H1 (cell line): ENCODE measurements around the gene PJA1. TPM values are rescaled to one million over a fixed set of nuclear protein-coding genes. Genes with fewer than 3 reads are reported as not detected.

ENCODE experiments used
- CTCF ChIA-PET: fragments of 300-600 bp; sonication (Branson Sonifier 250); formaldehyde crosslinking; loops from one replicate; lab custom pipeline; 2021; ENCODE audit not compliant: partially characterized antibody; lab: Charles Lee
- POLR2A ChIA-PET: fragments of 300-600 bp; sonication (Branson Sonifier 250); formaldehyde crosslinking; loops from one replicate; lab custom pipeline; 2021; ENCODE audit warnings: inconsistent platforms; ENCODE audit not compliant: partially characterized antibody; lab: Charles Lee
- DNase-seq, 2 experiments: peaks; one replicate each; pipeline versions ENCODE4 v3.0.0 to v3.0.0-alpha.2; 2010 to 2022; ENCODE audit warnings: low spot score in 2 of 2, low read depth in 1 of 2, mixed read lengths in 1 of 2
- FAIRE-seq: peaks from 2 replicates; lab custom pipeline; 2011; peaks lifted over from hg19 to GRCh38; lab: Jason Lieb, UNC
- H2AFZ ChIP-seq: 2 replicates; pipeline ENCODE4 v1.8.1; 2012; ENCODE audit warnings: low read length, inconsistent platforms
- H2AK5ac ChIP-seq: 2 replicates; pipeline ENCODE4 v1.6.1; 2013; ENCODE audit warnings: low read depth, low read length
- H2BK120ac ChIP-seq: replicated peaks from 2 replicates; pipeline ENCODE3; 2013; ENCODE audit warnings: low read depth, low read length, inconsistent platforms
- H2BK12ac ChIP-seq: 2 replicates; pipeline ENCODE4 v1.6.1; 2013; ENCODE audit warnings: low read depth, low read length
- H2BK15ac ChIP-seq: 2 replicates; pipeline ENCODE4 v1.6.1; 2013; ENCODE audit warnings: low read length
- H2BK20ac ChIP-seq: 2 replicates; pipeline ENCODE4 v1.6.1; 2013; ENCODE audit warnings: low read length
- H2BK5ac ChIP-seq: 2 replicates; pipeline ENCODE4 v1.6.1; 2013; ENCODE audit warnings: low read depth, low read length
- H3K14ac ChIP-seq: 2 replicates; pipeline ENCODE4 v1.6.1; 2013; ENCODE audit warnings: inconsistent platforms; ENCODE audit not compliant: insufficient read length
- H3K18ac ChIP-seq: 2 replicates; pipeline ENCODE4 v1.6.1; 2013; ENCODE audit warnings: low read length; ENCODE audit errors: extremely low read depth
- H3K23ac ChIP-seq: 2 replicates; pipeline ENCODE4 v1.6.1; 2013; ENCODE audit warnings: inconsistent platforms; ENCODE audit not compliant: insufficient read length
- H3K23me2 ChIP-seq: 2 replicates; pipeline ENCODE4 v1.6.1; 2013; ENCODE audit warnings: low read depth, low read length
- H3K27ac ChIP-seq: 2 replicates; pipeline ENCODE4 v1.6.1; 2011; ENCODE audit warnings: low read depth, low read length, inconsistent platforms
- H3K27me3 ChIP-seq, 4 experiments: replicated peaks in 1 of 4; 1 replicate in 1 of 4; 2 replicates in 3 of 4; pipeline versions ENCODE4 v1.6.1 to v1.8.1; 2011 to 2013; ENCODE audit warnings: low read length in 3 of 4, mild to moderate bottlenecking in 3 of 4, inconsistent platforms in 2 of 4, mixed read lengths in 2 of 4, moderate library complexity in 1 of 4; ENCODE audit not compliant: control insufficient read depth in 3 of 4, insufficient read depth in 3 of 4; ENCODE audit errors: extremely low read depth in 1 of 4
- H3K36me3 ChIP-seq, 4 experiments: 2 replicates each; pipeline versions ENCODE4 v1.6.1 to v1.8.1; 2011 to 2013; ENCODE audit warnings: mild to moderate bottlenecking in 4 of 4, low read length in 3 of 4, moderate library complexity in 2 of 4, control low read depth in 1 of 4, inconsistent platforms in 1 of 4; ENCODE audit not compliant: insufficient read depth in 4 of 4, control insufficient read depth in 2 of 4
- H3K4ac ChIP-seq: replicated peaks from 2 replicates; pipeline ENCODE3; 2013; ENCODE audit warnings: low read length, low read depth, mixed read lengths, inconsistent platforms; ENCODE audit not compliant: insufficient read length
- H3K4me1 ChIP-seq, 4 experiments: replicated peaks in 1 of 4; 1 replicate in 1 of 4; 2 replicates in 3 of 4; pipeline versions ENCODE4 v1.6.1 to v1.8.1; 2011 to 2013; ENCODE audit warnings: low read length in 3 of 4, inconsistent platforms in 2 of 4, mixed read lengths in 1 of 4; ENCODE audit not compliant: insufficient read depth in 4 of 4, control insufficient read depth in 3 of 4
- H3K4me2 ChIP-seq, 2 experiments: 2 replicates each; pipeline versions ENCODE4 v1.6.1 to v1.8.1; 2011 to 2013; ENCODE audit warnings: low read depth in 2 of 2, low read length in 2 of 2, control low read depth in 1 of 2, inconsistent platforms in 1 of 2, mild to moderate bottlenecking in 1 of 2; ENCODE audit not compliant: insufficient read depth in 1 of 2
- H3K4me3 ChIP-seq, 4 experiments: fragments of 200-600, 300-600 bp in 1 of 4; sonication (generic), shearing (Covaris generic), sonication (Bioruptor Twin) in 1 of 4; 2 replicates each; pipeline versions ENCODE4 v1.5.1 to v1.8.1; 2011 to 2016; ENCODE audit warnings: low read length in 4 of 4, low read depth in 3 of 4, control low read depth in 2 of 4, inconsistent platforms in 2 of 4, mild to moderate bottlenecking in 2 of 4, mixed read lengths in 1 of 4, moderate library complexity in 1 of 4; ENCODE audit not compliant: insufficient read depth in 2 of 4; ENCODE audit errors: extremely low read depth in 1 of 4
- H3K56ac ChIP-seq: replicated peaks from 2 replicates; pipeline ENCODE3; 2013; ENCODE audit warnings: low read depth, mild to moderate bottlenecking, mixed read lengths, low read length, inconsistent platforms; ENCODE audit not compliant: insufficient read length
- H3K79me1 ChIP-seq: 2 replicates; pipeline ENCODE4 v1.6.1; 2013; ENCODE audit warnings: low read depth, low read length, control low read depth
- H3K79me2 ChIP-seq, 2 experiments: 2 replicates each; pipeline versions ENCODE4 v1.6.1 to v1.8.1; 2012 to 2013; ENCODE audit warnings: low read length in 2 of 2, mild to moderate bottlenecking in 2 of 2, inconsistent platforms in 1 of 2; ENCODE audit not compliant: insufficient read depth in 2 of 2, control insufficient read depth in 1 of 2
- H3K9ac ChIP-seq, 4 experiments: replicated peaks in 1 of 4; 1 replicate in 1 of 4; 2 replicates in 3 of 4; pipeline versions ENCODE4 v1.6.1 to v1.8.1; 2011 to 2013; ENCODE audit warnings: low read depth in 3 of 4, low read length in 3 of 4, control low read depth in 2 of 4, mild to moderate bottlenecking in 2 of 4, moderate library complexity in 2 of 4, inconsistent platforms in 1 of 4; ENCODE audit errors: extremely low read depth in 1 of 4
- H3K9me3 ChIP-seq, 2 experiments: 2 replicates each; pipeline versions ENCODE4 v1.6.1 to v1.8.1; 2012 to 2013; ENCODE audit warnings: mild to moderate bottlenecking in 2 of 2, moderate library complexity in 2 of 2, control low read depth in 1 of 2, inconsistent platforms in 1 of 2, low read depth in 1 of 2, low read length in 1 of 2, mixed read lengths in 1 of 2; ENCODE audit not compliant: insufficient read depth in 2 of 2
- H4K20me1 ChIP-seq, 2 experiments: replicated peaks in 1 of 2; 2 replicates each; pipeline versions ENCODE3 to v1.8.1; 2011 to 2013; ENCODE audit warnings: inconsistent platforms in 2 of 2, low read length in 2 of 2, mild to moderate bottlenecking in 1 of 2; ENCODE audit not compliant: insufficient read depth in 2 of 2, control insufficient read depth in 1 of 2
- H4K5ac ChIP-seq: 2 replicates; pipeline ENCODE4 v1.6.1; 2013; ENCODE audit warnings: low read length, low read depth, mixed read lengths, inconsistent platforms; ENCODE audit not compliant: insufficient read length
- H4K8ac ChIP-seq: 2 replicates; pipeline ENCODE4 v1.8.0; 2013; ENCODE audit warnings: mild to moderate bottlenecking, moderate library complexity, low read length, inconsistent platforms; ENCODE audit not compliant: insufficient read depth; ENCODE audit errors: extremely low read depth
- H4K91ac ChIP-seq: replicated peaks from 2 replicates; pipeline ENCODE3; 2013; ENCODE audit warnings: low read length, mixed read lengths, inconsistent platforms; ENCODE audit not compliant: insufficient read length
- BACH1 ChIP-seq: IDR thresholded peaks from 2 replicates; pipeline ENCODE4 v1.6.1; 2012; ENCODE audit warnings: low read length, improper control_type of control experiment
- EP300 ChIP-seq, 2 experiments: IDR thresholded peaks; 1 replicate in 1 of 2; 2 replicates in 1 of 2; pipeline ENCODE4 v1.6.1; 2011 to 2012; ENCODE audit warnings: low read depth in 2 of 2, low read length in 2 of 2, mild to moderate bottlenecking in 2 of 2, borderline replicate concordance in 1 of 2, inconsistent platforms in 1 of 2, moderate library complexity in 1 of 2
- YY1 ChIP-seq: IDR thresholded peaks from 2 replicates; pipeline ENCODE4 v1.6.1; 2011; ENCODE audit warnings: low read depth, mild to moderate bottlenecking, low read length
- WGBS, 2 experiments: shearing (Covaris generic) in 1 of 2; methylation state at CpG; one replicate each; pipeline versions ENCODE4 v1.1.6 to v1.1.7; 2013 to 2015; ENCODE audit warnings: low lambda C conversion rate in 2 of 2, mixed read lengths in 2 of 2, inconsistent platforms in 1 of 2, low coverage in 1 of 2, missing lambda C conversion rate in 1 of 2; ENCODE audit not compliant: insufficient replicate concordance in 2 of 2, insufficient coverage in 1 of 2, insufficient read length in 1 of 2; ENCODE audit errors: extremely low coverage in 1 of 2, missing lambda C conversion rate in 1 of 2; 5-methylcytosine and 5-hydroxymethylcytosine counted together
- polyA plus RNA-seq, 7 experiments: library from polyadenylated mRNA; depleted of rRNA in 3 of 7; stranded (reverse) in 5 of 7; unstranded in 2 of 7; fragments of >200 nt in 5 of 7; fragments of 200-250 nt in 2 of 7; gene quantifications; 1 replicate in 5 of 7; 2 replicates in 1 of 7; 4 replicates in 1 of 7; pipeline versions ENCODE4 v1.2.1 to v1.2.3, GENCODE V29; 2011 to 2013; ENCODE audit warnings: missing spikeins in 2 of 7, mixed read lengths in 2 of 7
- total RNA-seq: library from RNA; stranded (reverse); fragmentation: NEBNext Ultra II Directional; extraction: Animal tissue kit (Norgen Biotek cat#: 25700); gene quantifications from 2 replicates; pipeline ENCODE4 v1.2.1, GENCODE V29; 2021
- TF ChIP-seq, protein P1 (sequence below): IDR thresholded peaks from 2 replicates; pipeline ENCODE4 v1.6.1; 2012; ENCODE audit warnings: inconsistent platforms
- TF ChIP-seq, protein P2 (sequence below), 3 experiments: IDR thresholded peaks; 1 replicate in 2 of 3; 2 replicates in 1 of 3; pipeline versions ENCODE4 v1.5.1 to v1.6.1; 2011; ENCODE audit warnings: low read length in 3 of 3, mild to moderate bottlenecking in 3 of 3, inconsistent platforms in 2 of 3, low read depth in 1 of 3, moderate library complexity in 1 of 3; ENCODE audit not compliant: insufficient read depth in 1 of 3; ENCODE audit errors: control extremely low read depth in 1 of 3
- TF ChIP-seq, protein P3 (sequence below): IDR thresholded peaks from 2 replicates; pipeline ENCODE4 v1.6.1; 2012; ENCODE audit warnings: low read length, inconsistent platforms
- TF ChIP-seq, protein P4 (sequence below): IDR thresholded peaks from 2 replicates; pipeline ENCODE4 v1.6.1; 2011; ENCODE audit warnings: low read depth, mild to moderate bottlenecking, low read length; ENCODE audit not compliant: insufficient read depth

Gene PJA1
- total and polyA plus RNA-seq, 2 of the 8 experiments (the other 6 are each of a cell fraction or from before 2014, with no cell fraction given) = 25.7 to 37.0 TPM

DNA sequence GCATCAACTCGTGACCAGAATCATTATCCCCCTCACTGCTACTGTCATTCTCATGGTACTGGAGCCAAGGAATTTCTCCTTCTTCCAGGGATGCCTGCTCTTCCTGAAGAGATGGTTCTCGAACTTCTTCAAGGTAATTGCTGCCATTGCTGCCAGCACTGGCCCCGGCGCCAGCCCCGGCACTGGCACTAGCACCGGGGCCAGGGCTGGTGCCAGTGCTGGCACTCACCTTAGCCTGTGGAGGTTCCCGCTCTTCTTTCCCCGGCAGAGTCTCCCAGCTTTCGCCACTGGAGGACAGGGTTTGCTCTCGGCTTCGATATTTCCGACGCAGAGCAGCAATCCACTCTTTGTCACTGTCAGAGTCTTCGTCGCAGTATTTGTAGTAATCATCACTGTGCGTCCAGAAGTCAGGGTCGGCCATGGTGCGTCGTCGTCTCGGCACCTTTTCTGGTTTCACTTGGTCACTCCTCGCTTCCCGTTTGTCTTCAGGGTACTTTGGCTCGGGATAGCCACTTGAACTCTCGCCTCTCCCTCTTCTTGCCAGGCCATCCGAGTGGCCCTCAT is 3.4 kb downstream of the PJA1 start:
- H2AK5ac ChIP-seq = no peak overlapping the region
- DNase-seq = no peak
- no peak overlapping the region for H2BK5ac ChIP-seq
- WGBS, 2 experiments = 92% methylated on average over 16 of the region's 26 CpGs; no CpG with 5 or more reads in 1 of the 2 experiments
- no peak overlapping the region for H2BK120ac ChIP-seq
- no peak overlapping the region for H3K9ac ChIP-seq
- 0 out of 7 replicates have a peak, but pooled peaks cover 0 to 3% (median 2%) of the 10 kb centered on the region in 4 experiments for H3K4me1 ChIP-seq
- no peak overlapping the region for H3K4ac ChIP-seq
- H2BK20ac ChIP-seq = no peak overlapping the region
- no peak for TF ChIP-seq EP300 (IDR thresholded peaks at IDR 0.05; ENCODE audit: borderline replicate concordance in 1 of 2, low read depth in 2 of 2, low read length in 2 of 2)
- TF ChIP-seq, protein P1, sequence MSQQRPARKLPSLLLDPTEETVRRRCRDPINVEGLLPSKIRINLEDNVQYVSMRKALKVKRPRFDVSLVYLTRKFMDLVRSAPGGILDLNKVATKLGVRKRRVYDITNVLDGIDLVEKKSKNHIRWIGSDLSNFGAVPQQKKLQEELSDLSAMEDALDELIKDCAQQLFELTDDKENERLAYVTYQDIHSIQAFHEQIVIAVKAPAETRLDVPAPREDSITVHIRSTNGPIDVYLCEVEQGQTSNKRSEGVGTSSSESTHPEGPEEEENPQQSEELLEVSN = no peak
- TF ChIP-seq, protein P2, sequence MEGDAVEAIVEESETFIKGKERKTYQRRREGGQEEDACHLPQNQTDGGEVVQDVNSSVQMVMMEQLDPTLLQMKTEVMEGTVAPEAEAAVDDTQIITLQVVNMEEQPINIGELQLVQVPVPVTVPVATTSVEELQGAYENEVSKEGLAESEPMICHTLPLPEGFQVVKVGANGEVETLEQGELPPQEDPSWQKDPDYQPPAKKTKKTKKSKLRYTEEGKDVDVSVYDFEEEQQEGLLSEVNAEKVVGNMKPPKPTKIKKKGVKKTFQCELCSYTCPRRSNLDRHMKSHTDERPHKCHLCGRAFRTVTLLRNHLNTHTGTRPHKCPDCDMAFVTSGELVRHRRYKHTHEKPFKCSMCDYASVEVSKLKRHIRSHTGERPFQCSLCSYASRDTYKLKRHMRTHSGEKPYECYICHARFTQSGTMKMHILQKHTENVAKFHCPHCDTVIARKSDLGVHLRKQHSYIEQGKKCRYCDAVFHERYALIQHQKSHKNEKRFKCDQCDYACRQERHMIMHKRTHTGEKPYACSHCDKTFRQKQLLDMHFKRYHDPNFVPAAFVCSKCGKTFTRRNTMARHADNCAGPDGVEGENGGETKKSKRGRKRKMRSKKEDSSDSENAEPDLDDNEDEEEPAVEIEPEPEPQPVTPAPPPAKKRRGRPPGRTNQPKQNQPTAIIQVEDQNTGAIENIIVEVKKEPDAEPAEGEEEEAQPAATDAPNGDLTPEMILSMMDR (IDR thresholded peaks at IDR 0.05; ENCODE audit: control extremely low read depth in 1 of 3, insufficient read depth in 1 of 3, low read depth in 1 of 3, low read length in 3 of 3) = no peak
- no peak for TF ChIP-seq BACH1
- TF ChIP-seq, protein P3, sequence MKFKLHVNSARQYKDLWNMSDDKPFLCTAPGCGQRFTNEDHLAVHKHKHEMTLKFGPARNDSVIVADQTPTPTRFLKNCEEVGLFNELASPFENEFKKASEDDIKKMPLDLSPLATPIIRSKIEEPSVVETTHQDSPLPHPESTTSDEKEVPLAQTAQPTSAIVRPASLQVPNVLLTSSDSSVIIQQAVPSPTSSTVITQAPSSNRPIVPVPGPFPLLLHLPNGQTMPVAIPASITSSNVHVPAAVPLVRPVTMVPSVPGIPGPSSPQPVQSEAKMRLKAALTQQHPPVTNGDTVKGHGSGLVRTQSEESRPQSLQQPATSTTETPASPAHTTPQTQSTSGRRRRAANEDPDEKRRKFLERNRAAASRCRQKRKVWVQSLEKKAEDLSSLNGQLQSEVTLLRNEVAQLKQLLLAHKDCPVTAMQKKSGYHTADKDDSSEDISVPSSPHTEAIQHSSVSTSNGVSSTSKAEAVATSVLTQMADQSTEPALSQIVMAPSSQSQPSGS = no peak
- TF ChIP-seq, protein P4, sequence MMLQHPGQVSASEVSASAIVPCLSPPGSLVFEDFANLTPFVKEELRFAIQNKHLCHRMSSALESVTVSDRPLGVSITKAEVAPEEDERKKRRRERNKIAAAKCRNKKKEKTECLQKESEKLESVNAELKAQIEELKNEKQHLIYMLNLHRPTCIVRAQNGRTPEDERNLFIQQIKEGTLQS = no peak
- no peak for TF ChIP-seq YY1
- TF ChIP-seq, all 59 proteins: peak for 0
- H3K23ac ChIP-seq = no peak overlapping the region
- no peak overlapping the region for H4K5ac ChIP-seq
- no peak for FAIRE-seq
- ChIA-PET POLR2A (no interaction called here), CTCF (interaction anchor here (1.2 kb wide), 1 partner anchor 60 kb away, joined by 3 read pairs; no protein-coding TSS in a partner anchor)
- no peaks in the 10 kb centered on the region for H3K27me3 ChIP-seq
- no peaks in the 10 kb centered on the region for H3K9me3 ChIP-seq
- H4K8ac ChIP-seq = no peak overlapping the region
- no peak overlapping the region for H4K91ac ChIP-seq
- H3K56ac ChIP-seq = no peak overlapping the region
- no peak overlapping the region for H2AFZ ChIP-seq
- H3K79me2 ChIP-seq = peaks cover 0 to 12% of the 10 kb centered on the region in 2 experiments; a peak in 2 of 4 replicates
- H3K36me3 ChIP-seq = peaks cover 0 to 22% (median 8%) of the 10 kb centered on the region in 4 experiments; a peak in 7 of 8 replicates
- H3K4me2 ChIP-seq = no peak overlapping the region
- H3K14ac ChIP-seq = no peak overlapping the region
- H3K27ac ChIP-seq = no peak overlapping the region
- peaks cover 2 to 10% of the 10 kb centered on the region in 2 experiments for H4K20me1 ChIP-seq
- no peaks in the 10 kb centered on the region for H3K23me2 ChIP-seq
- no peak overlapping the region for H2BK15ac ChIP-seq
- H2BK12ac ChIP-seq = no peak overlapping the region
- H3K18ac ChIP-seq = no peak overlapping the region
- H3K4me3 ChIP-seq = no peak overlapping the region
- H3K79me1 ChIP-seq = no peaks in the 10 kb centered on the region
